Esophagus squamous epithelium (tissue), 4 donors: ENCODE results near the gene GLIS1.

ENCODE experiments used
- POLR2A ChIP-seq, 4 donors: fragments of 450-650 bp; IDR thresholded peaks; one replicate each; pipeline ENCODE4 v1.6.1; 2017; ENCODE audit warnings: antibody characterized with exemption in 4 of 4, mild to moderate bottlenecking in 4 of 4, moderate library complexity in 3 of 4
- TF ChIP-seq, protein P1 (sequence below), 6 experiments: fragments of 450-650 bp in 4 of 6; fragments of 200-600 bp in 2 of 6; sonication (generic) in 2 of 6; IDR thresholded peaks; one replicate each; pipeline ENCODE4 v1.5.1; 2016 to 2019; ENCODE audit warnings: antibody characterized with exemption in 6 of 6, mild to moderate bottlenecking in 4 of 6, moderate library complexity in 4 of 6

DNA sequence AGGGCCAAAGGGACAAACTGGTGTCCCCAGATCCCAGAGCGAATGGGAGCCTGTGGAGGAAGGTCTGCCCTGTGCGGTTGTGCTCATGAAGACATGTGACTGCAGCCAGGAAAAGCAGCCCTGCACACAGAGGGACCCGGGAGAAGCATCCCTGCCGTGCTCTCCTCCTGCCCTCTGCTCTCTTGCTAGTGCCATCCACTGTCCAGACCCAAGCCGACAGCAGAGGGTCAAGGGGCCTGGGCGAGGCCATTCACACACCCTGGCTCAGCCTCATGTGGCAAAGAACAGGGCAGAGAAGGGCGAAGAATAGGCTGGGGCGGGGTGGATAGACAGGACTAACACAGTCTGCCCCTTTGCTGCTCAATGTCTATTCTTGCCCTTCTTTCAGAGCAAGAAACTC, 262.4 kb downstream of the GLIS1 start:
- TF ChIP-seq, protein P1, sequence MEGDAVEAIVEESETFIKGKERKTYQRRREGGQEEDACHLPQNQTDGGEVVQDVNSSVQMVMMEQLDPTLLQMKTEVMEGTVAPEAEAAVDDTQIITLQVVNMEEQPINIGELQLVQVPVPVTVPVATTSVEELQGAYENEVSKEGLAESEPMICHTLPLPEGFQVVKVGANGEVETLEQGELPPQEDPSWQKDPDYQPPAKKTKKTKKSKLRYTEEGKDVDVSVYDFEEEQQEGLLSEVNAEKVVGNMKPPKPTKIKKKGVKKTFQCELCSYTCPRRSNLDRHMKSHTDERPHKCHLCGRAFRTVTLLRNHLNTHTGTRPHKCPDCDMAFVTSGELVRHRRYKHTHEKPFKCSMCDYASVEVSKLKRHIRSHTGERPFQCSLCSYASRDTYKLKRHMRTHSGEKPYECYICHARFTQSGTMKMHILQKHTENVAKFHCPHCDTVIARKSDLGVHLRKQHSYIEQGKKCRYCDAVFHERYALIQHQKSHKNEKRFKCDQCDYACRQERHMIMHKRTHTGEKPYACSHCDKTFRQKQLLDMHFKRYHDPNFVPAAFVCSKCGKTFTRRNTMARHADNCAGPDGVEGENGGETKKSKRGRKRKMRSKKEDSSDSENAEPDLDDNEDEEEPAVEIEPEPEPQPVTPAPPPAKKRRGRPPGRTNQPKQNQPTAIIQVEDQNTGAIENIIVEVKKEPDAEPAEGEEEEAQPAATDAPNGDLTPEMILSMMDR (IDR thresholded peaks at IDR 0.05) = no peak
- TF ChIP-seq POLR2A (IDR thresholded peaks at IDR 0.05) = no peak
